ENCODE results near the gene GALNT14. TPM values are rescaled to one million over a fixed set of nuclear protein-coding genes. Genes with fewer than 3 reads are reported as not detected.

Gene GALNT14
- total and polyA plus RNA-seq, 2 of the 8 experiments (the other 6 are each of a cell fraction or from before 2014, with no cell fraction given): 13.0 to 13.7 TPM

GRCh38 chr2:31003749-31004148, 134.5 kb downstream of the GALNT14 start:
- Histone ChIP-seq H2BK20ac (ENCODE audit: low read length) (no peak overlapping the region), H3K36me3 (ENCODE audit: control insufficient read depth in 2 of 4, insufficient read depth in 4 of 4, low read length in 3 of 4) (no peaks in the 10 kb centered on the region), H3K27me3 (replicated peaks in 1 of 4; ENCODE audit: control insufficient read depth in 3 of 4, extremely low read depth in 1 of 4, insufficient read depth in 3 of 4, low read length in 3 of 4) (no peaks in the 10 kb centered on the region), H3K23ac (ENCODE audit: insufficient read length) (no peak overlapping the region), H3K79me1 (ENCODE audit: low read depth, low read length) (no peaks in the 10 kb centered on the region), H2BK120ac (replicated peaks; ENCODE audit: low read depth, low read length) (no peak overlapping the region), H3K4me3 (ENCODE audit: extremely low read depth in 1 of 4, insufficient read depth in 2 of 4, low read depth in 3 of 4, low read length in 4 of 4) (no peak overlapping the region), H4K91ac (replicated peaks; ENCODE audit: insufficient read length, low read length) (no peak overlapping the region), H3K27ac (ENCODE audit: low read depth, low read length) (no peak overlapping the region), H2AFZ (ENCODE audit: low read length) (no peak overlapping the region), H3K56ac (replicated peaks; ENCODE audit: insufficient read length, low read depth, low read length) (no peak overlapping the region), H4K8ac (ENCODE audit: extremely low read depth, insufficient read depth, low read length) (no peak overlapping the region), H3K23me2 (ENCODE audit: low read depth, low read length) (no peaks in the 10 kb centered on the region), H3K9me3 (ENCODE audit: insufficient read depth in 2 of 2, low read depth in 1 of 2, low read length in 1 of 2) (no peaks in the 10 kb centered on the region), H2BK5ac (ENCODE audit: low read depth, low read length) (no peak overlapping the region), H2BK15ac (ENCODE audit: low read length) (no peak overlapping the region), H3K79me2 (ENCODE audit: control insufficient read depth in 1 of 2, insufficient read depth in 2 of 2, low read length in 2 of 2) (no peaks in the 10 kb centered on the region), H4K20me1 (replicated peaks in 1 of 2; ENCODE audit: control insufficient read depth in 1 of 2, insufficient read depth in 2 of 2, low read length in 2 of 2) (no peaks in the 10 kb centered on the region), H2BK12ac (ENCODE audit: low read depth, low read length) (no peak overlapping the region), H3K4me1 (replicated peaks in 1 of 4; ENCODE audit: control insufficient read depth in 3 of 4, insufficient read depth in 4 of 4, low read length in 3 of 4) (no peaks in the 10 kb centered on the region), H3K14ac (ENCODE audit: insufficient read length) (no peak overlapping the region), H2AK5ac (ENCODE audit: low read depth, low read length) (no peak overlapping the region), H3K4me2 (ENCODE audit: insufficient read depth in 1 of 2, low read depth in 2 of 2, low read length in 2 of 2) (no peak overlapping the region), H3K18ac (ENCODE audit: extremely low read depth, low read length) (no peak overlapping the region), H3K4ac (replicated peaks; ENCODE audit: insufficient read length, low read depth, low read length) (no peak overlapping the region), H3K9ac (replicated peaks in 1 of 4; ENCODE audit: extremely low read depth in 1 of 4, low read depth in 3 of 4, low read length in 3 of 4) (no peak overlapping the region), H4K5ac (ENCODE audit: insufficient read length, low read depth, low read length) (no peak overlapping the region)
- POLR2A ChIA-PET (ENCODE audit: partially characterized antibody): no interaction called here
- CTCF ChIA-PET (ENCODE audit: partially characterized antibody): interaction anchor here (1.1 to 2.4 kb wide), 5 partner anchors 16 to 280 kb away, joined by 3 to 8 read pairs (median 4); no protein-coding TSS in a partner anchor
- WGBS, 2 experiments (ENCODE audit: extremely low coverage in 1 of 2, insufficient coverage in 1 of 2, insufficient read length in 1 of 2, insufficient replicate concordance in 2 of 2, low coverage in 1 of 2, low lambda C conversion rate in 2 of 2, missing lambda C conversion rate in 1 of 2): 92% methylated on average over 8 of the region's 8 CpGs; no CpG with 5 or more reads in 1 of the 2 experiments
- TF ChIP-seq KDM4A (IDR thresholded peaks at IDR 0.05; ENCODE audit: low read depth, low read length, severe bottlenecking): no peak
- TF ChIP-seq CTBP2 (IDR thresholded peaks at IDR 0.05; ENCODE audit: borderline replicate concordance, insufficient read depth, insufficient read length, low read length): no peak
- no peak for TF ChIP-seq MAFK (IDR thresholded peaks at IDR 0.05; ENCODE audit: low read depth, low read length)
- no peak for TF ChIP-seq SP2 (IDR thresholded peaks at IDR 0.05; ENCODE audit: low read length)
- DNase-seq (ENCODE audit: low read depth in 1 of 2, low spot score in 2 of 2) (no peak), FAIRE-seq (no peak)

Data from H1 (cell line).